NK-92 (cell line): ENCODE results near the gene UQCRFS1.

Experiments
- DNase-seq: peaks from one replicate; lab custom pipeline; 2025; ENCODE audit not compliant: unreplicated experiment; lab: John Stamatoyannopoulos, UW

Gene UQCRFS1

DNA sequence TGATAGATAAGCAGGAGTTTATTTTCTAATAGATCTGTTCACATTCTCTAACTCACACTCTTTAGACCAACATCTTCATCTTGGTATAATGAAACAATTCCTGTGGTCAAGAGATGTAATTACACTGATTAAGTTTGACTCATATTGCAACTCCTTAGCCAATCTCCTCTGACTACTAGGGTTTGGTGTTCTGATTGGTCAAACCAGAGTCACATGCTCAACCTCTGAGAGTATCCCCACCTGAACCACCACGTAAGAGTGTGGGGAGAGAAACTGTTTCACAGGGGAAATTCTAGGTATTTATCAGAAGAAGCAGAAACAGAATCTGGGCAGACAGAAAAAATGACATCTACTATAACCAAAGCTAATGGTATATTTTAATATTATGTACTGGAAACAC, 42.4 kb downstream of the UQCRFS1 start:
- DNase-seq = no peak

DNA sequence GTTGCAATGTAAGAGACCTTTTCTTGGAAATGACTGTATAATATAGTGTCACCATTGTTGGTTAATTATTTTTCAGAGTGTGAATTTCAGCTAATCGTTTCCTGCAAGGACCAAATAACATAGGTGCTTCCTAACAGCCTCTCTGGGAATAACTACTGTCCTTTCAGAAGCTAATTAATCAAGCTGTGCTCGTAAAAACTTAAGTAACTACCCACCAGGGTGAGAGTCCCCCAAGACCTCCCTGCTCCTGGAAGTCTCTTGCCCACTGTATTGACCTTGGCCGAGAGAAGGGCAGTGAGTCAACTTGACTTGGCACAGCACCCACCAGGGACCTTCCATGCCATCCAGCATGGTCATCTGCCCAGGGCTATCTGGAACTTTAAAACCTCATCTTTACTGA, 50.3 kb downstream of the UQCRFS1 start:
- no peak for DNase-seq

DNA sequence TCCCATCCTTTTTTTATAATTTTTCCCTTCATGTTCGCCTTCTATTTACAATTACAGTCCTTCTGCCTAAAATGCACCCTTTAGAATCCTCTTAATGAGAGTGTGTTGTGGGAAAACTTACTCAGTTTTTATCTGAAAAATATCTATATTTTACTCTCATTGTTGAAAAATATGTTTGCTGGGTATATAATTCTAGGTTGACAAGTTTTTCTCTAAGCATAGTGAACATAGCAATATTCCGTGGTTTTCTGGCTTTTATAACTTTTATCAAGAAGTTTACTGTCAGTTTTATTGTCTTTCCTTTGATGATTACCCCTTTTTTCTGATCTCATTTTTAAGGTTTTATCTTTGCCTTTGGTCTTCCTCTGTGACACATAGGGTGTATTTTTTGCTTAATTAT, 57.3 kb downstream of the UQCRFS1 start:
- DNase-seq = no peak
